ENCODE results near the gene ZNF556.

Gene ZNF556

DNA sequence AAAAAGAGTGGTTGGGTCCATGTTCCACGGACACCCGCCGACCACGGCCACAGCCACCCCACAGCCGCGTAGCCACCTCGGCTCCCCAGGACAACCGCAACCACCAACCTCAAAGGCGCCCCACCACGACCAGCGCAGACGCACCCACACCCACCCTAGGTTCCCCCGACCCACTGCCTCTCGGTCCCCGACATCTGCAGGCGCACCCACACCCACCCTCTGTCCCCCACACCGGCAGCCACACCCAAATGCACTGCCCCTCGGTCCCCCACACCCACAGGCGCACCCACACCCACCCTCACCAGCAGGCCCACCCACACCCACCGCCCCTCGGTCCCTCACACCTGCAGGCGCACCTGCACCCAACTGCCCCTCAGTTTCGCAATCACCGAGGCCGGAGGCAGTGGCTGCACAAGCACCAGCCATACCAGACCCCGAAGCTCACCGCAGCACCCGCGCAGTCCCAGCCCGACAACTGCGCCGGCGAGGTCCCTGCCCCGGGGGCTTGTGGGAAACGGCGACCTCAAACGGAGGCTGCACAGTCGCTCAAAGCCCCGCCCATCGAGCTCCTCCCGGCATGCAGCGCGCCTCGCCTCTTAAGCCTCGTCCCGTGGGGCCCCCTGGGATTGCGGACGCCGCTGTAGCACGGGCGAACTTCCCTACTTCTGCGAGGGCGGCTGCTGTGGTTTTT is 59.4 kb downstream of the ZNF556 start:
- Histone ChIP-seq H3K4me3 (ENCODE audit: low read length) (no peak overlapping the region), H3K36me3 (ENCODE audit: control insufficient read depth, insufficient read depth, low read length) (no peaks in the 10 kb centered on the region), H3K4me1 (ENCODE audit: control insufficient read depth, insufficient read depth, low read length) (no peaks in the 10 kb centered on the region)

DNA sequence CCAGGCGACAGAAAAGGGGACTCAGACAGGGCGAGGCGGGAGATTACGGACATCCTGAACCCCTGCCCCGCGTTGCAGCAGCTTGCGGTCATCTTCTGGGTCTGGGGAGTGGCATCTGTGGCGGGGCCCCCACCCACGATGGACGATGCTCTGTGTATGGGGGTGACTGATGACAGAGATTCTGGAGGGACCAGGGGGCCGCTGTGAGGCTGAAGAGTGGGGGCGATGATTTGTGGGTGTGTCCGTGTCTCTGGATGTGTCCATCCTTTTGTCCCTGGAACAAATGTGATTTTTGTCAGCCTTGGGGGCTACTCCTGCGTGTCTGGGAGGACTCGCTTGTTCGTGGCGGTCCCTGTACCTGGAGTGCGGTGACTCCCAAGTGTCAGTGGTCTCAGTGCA is 59.9 kb downstream of the ZNF556 start:
- no peaks in the 10 kb centered on the region for H3K9me3 ChIP-seq (ENCODE audit: control insufficient read depth, low read length)
- no peak overlapping the region for H3K4me3 ChIP-seq (ENCODE audit: low read length)
- H3K36me3 ChIP-seq (ENCODE audit: control insufficient read depth, insufficient read depth, low read length): no peaks in the 10 kb centered on the region
- no peak overlapping the region for H3K9ac ChIP-seq (ENCODE audit: low read length)
- H3K27me3 ChIP-seq (ENCODE audit: control insufficient read depth, insufficient read depth, low read length): no peaks in the 10 kb centered on the region
- H3K4me1 ChIP-seq (ENCODE audit: control insufficient read depth, insufficient read depth, low read length): no peaks in the 10 kb centered on the region

More for the DNA sequence above, 59.4 kb downstream of the ZNF556 start:
- no peak overlapping the region for H3K9ac ChIP-seq (ENCODE audit: low read length)
- no peaks in the 10 kb centered on the region for H3K9me3 ChIP-seq (ENCODE audit: control insufficient read depth, low read length)
- no peaks in the 10 kb centered on the region for H3K27me3 ChIP-seq (ENCODE audit: control insufficient read depth, insufficient read depth, low read length)

Measured in mucosa of stomach (tissue), 1 donor.